ENCODE results near the gene SETX.

SETX gene

GRCh38 chr9:132216861-132217619 is 137.7 kb downstream of the SETX start:
- no peak for DNase-seq (ENCODE audit: low spot score)

DNA sequence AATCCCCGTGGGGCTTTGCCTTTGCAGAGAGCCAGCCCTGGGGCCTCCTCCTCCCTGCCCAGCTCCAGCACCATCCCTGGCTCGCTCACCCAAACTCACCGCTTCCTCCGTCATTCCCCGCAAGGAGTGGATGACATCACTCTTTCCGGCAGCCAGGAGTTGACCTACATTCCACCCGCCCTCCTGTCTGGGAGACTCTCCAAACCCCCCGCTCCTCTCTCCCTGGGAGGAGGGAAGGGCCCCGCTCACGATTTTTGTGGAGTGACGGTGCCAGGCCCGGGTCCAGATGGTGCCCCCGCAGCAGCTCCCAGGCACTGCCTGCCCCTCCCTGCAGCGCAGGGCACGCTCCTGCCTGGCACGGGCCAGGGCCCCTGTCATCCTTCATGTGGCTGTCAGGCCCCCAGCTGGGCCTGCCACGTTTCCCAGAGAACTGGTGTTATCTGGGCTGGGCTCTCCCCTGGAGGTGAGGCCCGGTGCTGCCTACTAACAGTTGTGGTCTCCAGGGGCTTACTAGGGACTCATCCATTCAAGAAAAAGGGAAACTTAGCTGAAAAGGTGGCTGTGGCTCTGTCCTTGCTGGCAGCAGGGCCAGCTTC is 140.7 kb downstream of the SETX start:
- DNase-seq (ENCODE audit: low spot score): peak; percentile 88

DNA sequence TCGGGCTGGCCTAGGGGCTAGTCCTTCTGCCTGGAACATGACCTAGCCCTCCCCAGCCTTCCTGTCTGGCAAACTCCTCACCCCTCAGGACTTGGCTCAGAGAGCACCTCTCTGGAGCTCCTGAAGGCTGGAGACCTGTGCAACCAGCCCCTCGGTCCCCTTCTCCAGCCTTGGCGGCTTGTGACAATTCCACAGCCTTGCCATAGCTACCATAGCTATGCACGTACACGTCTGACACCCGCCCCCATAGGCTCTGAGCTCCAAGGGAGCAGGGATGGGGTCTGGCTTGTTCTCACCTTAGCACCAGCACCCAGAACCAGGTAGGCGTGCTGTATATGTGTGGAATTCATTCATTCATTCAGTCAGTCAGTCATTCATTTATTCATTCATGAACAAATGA is 143.2 kb downstream of the SETX start:
- DNase-seq (ENCODE audit: low spot score): no peak
